Measurements from ENCODE around the gene WIPF2. TPM values are rescaled to one million over a fixed set of nuclear protein-coding genes. Genes with fewer than 3 reads are reported as not detected.

The WIPF2 gene
- total RNA-seq, 2 experiments from 2014 or later: 15.3 to 17.9 TPM

DNA sequence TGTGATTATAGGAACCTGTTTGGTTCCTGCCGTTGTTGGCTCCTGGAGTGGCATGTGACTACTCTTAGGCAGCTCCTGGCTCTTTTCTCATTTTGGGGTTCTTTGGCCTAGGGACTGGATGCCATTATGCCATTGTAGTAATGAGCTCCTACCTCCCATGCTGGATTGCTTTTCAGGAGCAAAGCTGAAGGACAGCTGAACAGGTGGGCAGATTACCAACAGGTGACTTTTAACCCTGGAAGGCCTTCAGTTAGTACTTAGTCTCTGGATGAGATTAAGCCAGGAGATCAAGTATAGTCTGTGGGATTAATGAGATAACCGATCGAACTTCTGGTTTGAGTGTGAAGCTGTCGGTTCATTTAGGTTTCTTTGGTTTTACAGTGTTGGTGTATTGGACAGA is 25.2 kb downstream of the WIPF2 start:
- TF ChIP-seq, protein P1, sequence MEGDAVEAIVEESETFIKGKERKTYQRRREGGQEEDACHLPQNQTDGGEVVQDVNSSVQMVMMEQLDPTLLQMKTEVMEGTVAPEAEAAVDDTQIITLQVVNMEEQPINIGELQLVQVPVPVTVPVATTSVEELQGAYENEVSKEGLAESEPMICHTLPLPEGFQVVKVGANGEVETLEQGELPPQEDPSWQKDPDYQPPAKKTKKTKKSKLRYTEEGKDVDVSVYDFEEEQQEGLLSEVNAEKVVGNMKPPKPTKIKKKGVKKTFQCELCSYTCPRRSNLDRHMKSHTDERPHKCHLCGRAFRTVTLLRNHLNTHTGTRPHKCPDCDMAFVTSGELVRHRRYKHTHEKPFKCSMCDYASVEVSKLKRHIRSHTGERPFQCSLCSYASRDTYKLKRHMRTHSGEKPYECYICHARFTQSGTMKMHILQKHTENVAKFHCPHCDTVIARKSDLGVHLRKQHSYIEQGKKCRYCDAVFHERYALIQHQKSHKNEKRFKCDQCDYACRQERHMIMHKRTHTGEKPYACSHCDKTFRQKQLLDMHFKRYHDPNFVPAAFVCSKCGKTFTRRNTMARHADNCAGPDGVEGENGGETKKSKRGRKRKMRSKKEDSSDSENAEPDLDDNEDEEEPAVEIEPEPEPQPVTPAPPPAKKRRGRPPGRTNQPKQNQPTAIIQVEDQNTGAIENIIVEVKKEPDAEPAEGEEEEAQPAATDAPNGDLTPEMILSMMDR (IDR thresholded peaks at IDR 0.05): no peak
- ATAC-seq (no peak), DNase-seq (no peak)
- CTCF ChIA-PET: interaction anchor here (0.8 to 1.0 kb wide), 2 partner anchors 42 to 52 kb away, joined by 3 read pairs; no protein-coding TSS in a partner anchor
- H3K27me3 Mint-ChIP-seq: no peaks in the 10 kb centered on the region
- H3K36me3 Mint-ChIP-seq (ENCODE audit: low read depth): peaks cover 2% of the 10 kb centered on the region
- H3K9me3 Mint-ChIP-seq: no peaks in the 10 kb centered on the region
- H3K27ac Mint-ChIP-seq: no peak overlapping the region
- intact Hi-C loops (cut with micrococcal nuclease): no loop called here
- POLR2A ChIA-PET: no interaction called here
- no peak overlapping the region for H3K4me3 Mint-ChIP-seq
- H3K4me1 Mint-ChIP-seq (ENCODE audit: low read depth): peaks cover 36% of the 10 kb centered on the region

DNA sequence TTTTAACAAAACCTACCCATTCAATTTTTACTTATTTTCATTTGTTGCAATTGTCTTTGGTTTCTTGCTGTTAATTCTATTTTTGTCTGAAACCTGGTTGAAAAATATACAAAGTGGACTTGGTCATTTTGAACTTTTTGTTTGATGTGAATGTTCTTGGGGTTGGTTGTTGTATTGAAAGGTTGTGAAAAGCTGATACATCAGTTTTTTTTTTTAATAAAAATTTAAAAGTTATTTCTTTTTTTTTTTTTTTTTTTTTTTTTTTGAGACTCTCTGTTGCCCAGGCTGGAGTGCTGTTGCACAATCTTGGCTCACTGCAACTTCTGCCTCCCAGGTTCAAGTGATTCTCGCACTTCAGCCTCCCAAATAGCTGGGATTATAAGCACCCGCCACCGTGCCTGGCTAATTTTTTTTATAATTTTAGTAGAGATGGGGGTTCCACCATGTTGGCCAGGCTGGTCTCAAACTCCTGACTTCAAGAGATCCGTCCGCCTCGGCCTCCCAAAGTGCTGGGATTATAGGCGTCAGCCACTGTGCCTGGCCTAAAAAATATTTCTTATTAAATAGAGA is 28.9 kb downstream of the WIPF2 start:
- H3K27me3 Mint-ChIP-seq: no peaks in the 10 kb centered on the region
- no peak overlapping the region for H3K27ac Mint-ChIP-seq
- ATAC-seq (no peak), DNase-seq (no peak)
- peaks cover 2% of the 10 kb centered on the region for H3K36me3 Mint-ChIP-seq (ENCODE audit: low read depth)
- CTCF ChIA-PET: no interaction called here
- H3K9me3 Mint-ChIP-seq: no peaks in the 10 kb centered on the region
- intact Hi-C loops (cut with micrococcal nuclease): no loop called here
- TF ChIP-seq, protein P1 (IDR thresholded peaks at IDR 0.05): no peak
- peaks cover 25% of the 10 kb centered on the region for H3K4me1 Mint-ChIP-seq (ENCODE audit: low read depth)
- H3K4me3 Mint-ChIP-seq: no peak overlapping the region
- POLR2A ChIA-PET: interaction anchor here (1.3 kb wide), 1 partner anchor 23 kb away, joined by 3 read pairs; no protein-coding TSS in a partner anchor

DNA sequence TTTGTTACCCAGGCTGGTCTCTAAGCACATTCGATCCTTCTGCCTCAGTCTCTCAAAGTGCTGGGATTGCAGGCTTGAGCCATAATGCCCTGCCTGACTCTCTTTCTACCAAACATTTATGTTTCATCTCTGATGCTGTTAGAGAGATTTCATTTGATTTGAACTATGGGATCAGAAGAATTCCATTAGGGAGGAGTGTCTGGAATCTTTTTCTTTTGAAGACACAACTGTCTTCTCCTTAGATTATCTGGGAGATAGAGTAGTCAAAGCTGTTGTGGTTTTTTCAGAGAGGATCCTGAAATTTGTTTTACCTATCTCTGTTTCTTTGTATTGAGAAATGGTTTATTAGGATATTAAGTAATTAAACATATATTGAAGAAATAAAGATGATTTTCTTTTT is 29.4 kb downstream of the WIPF2 start:
- intact Hi-C loops (cut with micrococcal nuclease): no loop called here
- DNase-seq (no peak), ATAC-seq (no peak)
- H3K36me3 Mint-ChIP-seq (ENCODE audit: low read depth): peaks cover 2% of the 10 kb centered on the region
- no peaks in the 10 kb centered on the region for H3K27me3 Mint-ChIP-seq
- ChIA-PET POLR2A (interaction anchor here (0.7 to 1.3 kb wide), 2 partner anchors 23 to 41 kb away, joined by 3 read pairs; no protein-coding TSS in a partner anchor), CTCF (no interaction called here)
- TF ChIP-seq, protein P1 (IDR thresholded peaks at IDR 0.05): no peak
- H3K4me3 Mint-ChIP-seq: no peak overlapping the region
- no peaks in the 10 kb centered on the region for H3K9me3 Mint-ChIP-seq
- no peak overlapping the region for H3K27ac Mint-ChIP-seq
- H3K4me1 Mint-ChIP-seq (ENCODE audit: low read depth): peaks cover 25% of the 10 kb centered on the region

DNA sequence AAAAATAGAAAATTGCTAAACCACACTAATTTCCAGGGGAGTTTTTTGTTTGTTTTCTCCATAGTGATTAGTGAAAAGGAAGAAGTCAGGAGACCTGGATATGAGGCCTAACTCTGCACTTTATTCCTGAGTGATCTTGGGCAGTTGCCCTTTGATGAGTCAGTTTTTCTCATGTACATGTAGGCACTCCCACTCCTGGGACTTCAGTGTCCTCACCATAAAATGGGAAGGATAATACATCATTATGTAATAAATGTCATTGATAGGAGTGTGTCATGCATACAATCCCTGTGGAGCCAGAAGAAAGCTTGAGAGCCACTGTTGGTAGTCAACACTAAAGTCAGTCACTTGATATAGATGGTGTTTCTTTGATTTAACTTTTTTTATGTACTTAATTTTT is 32.5 kb downstream of the WIPF2 start:
- Mint-ChIP-seq H3K36me3 (ENCODE audit: low read depth) (peaks cover 2% of the 10 kb centered on the region), H3K27me3 (no peaks in the 10 kb centered on the region), H3K4me3 (no peak overlapping the region), H3K4me1 (ENCODE audit: low read depth) (peaks cover 21% of the 10 kb centered on the region), H3K27ac (no peak overlapping the region), H3K9me3 (no peaks in the 10 kb centered on the region)
- intact Hi-C loops (cut with micrococcal nuclease): no loop called here
- DNase-seq (no peak), ATAC-seq (no peak)
- ChIA-PET CTCF (no interaction called here), POLR2A (interaction anchor here (1.2 kb wide), 1 partner anchor 22 kb away, joined by 4 read pairs; no protein-coding TSS in a partner anchor)
- TF ChIP-seq, protein P1 (IDR thresholded peaks at IDR 0.05): no peak

DNA sequence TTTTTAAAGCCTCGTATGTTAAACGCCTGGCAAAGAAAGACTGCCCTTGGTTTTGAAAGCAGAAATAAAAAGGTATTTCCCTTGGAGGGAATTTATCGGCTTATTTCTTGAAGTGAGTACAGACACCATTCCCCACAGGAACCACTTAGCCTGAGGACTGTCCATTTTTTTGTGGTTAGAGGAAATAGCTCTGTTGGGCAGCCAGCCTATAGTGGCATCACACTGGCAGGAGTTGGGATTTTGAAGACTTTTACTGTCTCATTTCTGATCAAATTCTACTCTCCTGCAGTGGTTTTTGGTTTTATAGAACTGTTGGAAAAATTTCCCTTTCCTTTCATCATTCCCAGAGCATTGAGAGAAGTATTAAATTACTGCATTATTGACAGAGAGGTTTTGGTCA is 34.5 kb downstream of the WIPF2 start:
- DNase-seq (no peak), ATAC-seq (no peak)
- ChIA-PET POLR2A (no interaction called here), CTCF (no interaction called here)
- no peaks in the 10 kb centered on the region for H3K9me3 Mint-ChIP-seq
- H3K27ac Mint-ChIP-seq: no peak overlapping the region
- H3K36me3 Mint-ChIP-seq (ENCODE audit: low read depth): peaks cover 7% of the 10 kb centered on the region
- intact Hi-C loops (cut with micrococcal nuclease): no loop called here
- H3K4me3 Mint-ChIP-seq: no peak overlapping the region
- TF ChIP-seq, protein P1 (IDR thresholded peaks at IDR 0.05): no peak
- H3K27me3 Mint-ChIP-seq: no peaks in the 10 kb centered on the region
- H3K4me1 Mint-ChIP-seq (ENCODE audit: low read depth): peaks cover 19% of the 10 kb centered on the region
